Adipocyte (in vitro differentiated cells): Measurements from ENCODE around the gene FASLG.

ENCODE experiments used
- DNase-seq: peaks from one replicate; pipeline ENCODE4 v3.0.0-alpha.2; 2015; ENCODE audit warnings: low read depth
- H3K27me3 ChIP-seq: replicated peaks from 2 replicates; pipeline ENCODE4 v1.7.0; 2013; ENCODE audit warnings: mild to moderate bottlenecking, low read length, moderate library complexity; ENCODE audit not compliant: control insufficient read depth, insufficient read depth
- H3K36me3 ChIP-seq: 2 replicates; pipeline ENCODE4 v1.7.0; 2013; ENCODE audit warnings: low read length, mild to moderate bottlenecking, moderate library complexity; ENCODE audit not compliant: control insufficient read depth, insufficient read depth, severe bottlenecking
- H3K4me1 ChIP-seq: 2 replicates; pipeline ENCODE4 v1.7.0; 2013; ENCODE audit warnings: mild to moderate bottlenecking, low read length, moderate library complexity; ENCODE audit not compliant: control insufficient read depth, insufficient read depth
- H3K4me3 ChIP-seq: 2 replicates; pipeline ENCODE4 v1.7.0; 2013; ENCODE audit warnings: mild to moderate bottlenecking, low read length, moderate library complexity
- H3K9ac ChIP-seq: 2 replicates; pipeline ENCODE4 v1.7.0; 2013; ENCODE audit warnings: mild to moderate bottlenecking, low read length, moderate library complexity
- H3K9me3 ChIP-seq: 2 replicates; pipeline ENCODE4 v1.7.0; 2013; ENCODE audit warnings: mild to moderate bottlenecking, low read length, moderate library complexity; ENCODE audit not compliant: control insufficient read depth

Gene FASLG

GRCh38 chr1:172629170-172629569 lies 29.7 kb upstream of the FASLG start:
- H3K4me1 ChIP-seq: peaks cover 9% of the 10 kb centered on the region
- H3K9ac ChIP-seq: no peak overlapping the region
- no peak overlapping the region for H3K4me3 ChIP-seq
- DNase-seq: no peak
- H3K27me3 ChIP-seq: no peaks in the 10 kb centered on the region
- H3K36me3 ChIP-seq: no peaks in the 10 kb centered on the region
- no peaks in the 10 kb centered on the region for H3K9me3 ChIP-seq

- no peak for DNase-seq
- H3K36me3 ChIP-seq: no peaks in the 10 kb centered on the region
- no peak overlapping the region for H3K9ac ChIP-seq
- H3K4me3 ChIP-seq: no peak overlapping the region
- no peaks in the 10 kb centered on the region for H3K9me3 ChIP-seq
- no peaks in the 10 kb centered on the region for H3K27me3 ChIP-seq
- H3K4me1 ChIP-seq: peaks cover 9% of the 10 kb centered on the region
Measured at GRCh38 chr1:172629638-172630037, 29.3 kb upstream of the FASLG start.

GRCh38 chr1:172630056-172630818 lies 28.7 kb upstream of the FASLG start:
- Histone ChIP-seq H3K36me3 (no peaks in the 10 kb centered on the region), H3K4me3 (no peak overlapping the region), H3K9ac (no peak overlapping the region), H3K27me3 (no peaks in the 10 kb centered on the region), H3K4me1 (peaks cover 9% of the 10 kb centered on the region), H3K9me3 (no peaks in the 10 kb centered on the region)
- DNase-seq: peak; percentile 28

GRCh38 chr1:172630868-172631267 lies 28.0 kb upstream of the FASLG start:
- H3K4me1 ChIP-seq: peaks cover 9% of the 10 kb centered on the region
- H3K36me3 ChIP-seq: no peaks in the 10 kb centered on the region
- H3K9me3 ChIP-seq: no peaks in the 10 kb centered on the region
- no peak for DNase-seq
- no peak overlapping the region for H3K4me3 ChIP-seq
- no peak overlapping the region for H3K9ac ChIP-seq
- H3K27me3 ChIP-seq: no peaks in the 10 kb centered on the region

DNA sequence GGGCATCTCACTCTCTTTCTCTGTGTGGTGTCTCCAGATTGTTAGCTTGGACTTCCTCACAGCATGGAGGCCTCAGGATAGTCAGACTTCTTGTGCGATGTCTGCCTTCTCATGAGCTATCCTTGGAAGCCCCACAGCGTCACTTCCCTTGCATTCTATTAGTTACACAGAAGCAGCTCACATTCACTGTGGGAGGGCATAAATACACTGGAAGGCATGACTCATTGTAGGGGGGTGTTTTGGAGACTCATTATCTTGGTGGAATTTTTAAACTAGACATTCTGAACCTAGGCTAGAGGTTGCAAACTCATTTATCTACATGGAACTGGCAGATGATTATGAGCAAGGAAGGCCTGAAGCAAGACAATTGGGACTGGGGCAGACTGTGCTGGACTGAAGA lies 21.4 kb upstream of the FASLG start:
- H3K9me3 ChIP-seq: peaks cover 6% of the 10 kb centered on the region
- H3K36me3 ChIP-seq: no peaks in the 10 kb centered on the region
- H3K4me1 ChIP-seq: peaks cover 13% of the 10 kb centered on the region
- no peak overlapping the region for H3K4me3 ChIP-seq
- H3K27me3 ChIP-seq: no peaks in the 10 kb centered on the region
- peak; percentile 19 for DNase-seq
- H3K9ac ChIP-seq: no peak overlapping the region

DNA sequence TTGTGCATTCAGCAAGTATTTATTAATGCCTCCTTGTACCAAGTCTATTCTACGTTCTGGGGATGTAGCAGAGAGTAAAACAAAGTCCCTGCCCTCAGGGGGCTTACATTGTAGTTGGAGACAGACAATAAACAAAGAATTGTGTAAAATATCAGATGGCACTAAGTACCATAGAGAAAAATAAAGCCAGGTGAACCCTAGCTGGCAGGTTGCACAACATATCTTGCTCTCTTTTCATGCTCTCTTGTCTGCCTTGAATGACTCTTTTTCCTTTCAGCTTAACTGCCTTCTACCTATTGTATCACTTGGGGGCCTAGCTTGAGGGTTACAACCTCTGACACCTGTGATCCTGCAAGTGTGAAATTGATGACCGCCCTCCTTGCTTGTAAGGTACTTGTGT lies 20.7 kb upstream of the FASLG start:
- H3K4me1 ChIP-seq: peaks cover 13% of the 10 kb centered on the region
- no peak overlapping the region for H3K9ac ChIP-seq
- no peak overlapping the region for H3K4me3 ChIP-seq
- no peaks in the 10 kb centered on the region for H3K27me3 ChIP-seq
- DNase-seq: no peak
- no peaks in the 10 kb centered on the region for H3K36me3 ChIP-seq
- peaks cover 6% of the 10 kb centered on the region for H3K9me3 ChIP-seq

- Histone ChIP-seq H3K4me1 (peaks cover 13% of the 10 kb centered on the region), H3K27me3 (no peaks in the 10 kb centered on the region), H3K9ac (no peak overlapping the region), H3K36me3 (no peaks in the 10 kb centered on the region), H3K9me3 (peaks cover 6% of the 10 kb centered on the region), H3K4me3 (no peak overlapping the region)
- DNase-seq: peak; percentile 46
Measured at GRCh38 chr1:172638885-172639831, 19.7 kb upstream of the FASLG start.

DNA sequence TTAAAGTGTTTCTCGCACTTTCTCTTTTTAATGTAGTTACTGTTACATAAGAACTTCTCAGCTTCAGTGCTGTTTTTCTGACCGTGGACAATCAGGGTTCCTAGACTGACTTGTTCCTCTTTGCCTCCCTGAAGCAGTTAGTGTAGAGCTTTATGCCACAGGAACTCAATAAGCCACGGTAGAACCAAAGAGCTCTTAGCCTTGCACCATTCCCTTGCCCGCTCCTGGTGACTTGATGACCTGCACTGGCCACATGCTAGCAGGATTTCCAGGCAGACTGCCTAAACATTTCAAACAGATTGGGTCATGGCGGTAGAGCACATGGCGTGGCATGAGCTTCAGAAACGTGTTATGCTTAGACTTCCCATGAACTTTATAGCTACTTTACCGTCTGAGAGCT lies 18.8 kb upstream of the FASLG start:
- DNase-seq: no peak
- Histone ChIP-seq H3K4me3 (no peak overlapping the region), H3K9ac (no peak overlapping the region), H3K9me3 (peaks cover 6% of the 10 kb centered on the region), H3K27me3 (no peaks in the 10 kb centered on the region), H3K4me1 (peaks cover 13% of the 10 kb centered on the region), H3K36me3 (no peaks in the 10 kb centered on the region)

- peaks cover 13% of the 10 kb centered on the region for H3K4me1 ChIP-seq
- peaks cover 6% of the 10 kb centered on the region for H3K9me3 ChIP-seq
- no peak for DNase-seq
- H3K9ac ChIP-seq: no peak overlapping the region
- no peak overlapping the region for H3K4me3 ChIP-seq
- no peaks in the 10 kb centered on the region for H3K36me3 ChIP-seq
- H3K27me3 ChIP-seq: no peaks in the 10 kb centered on the region
Measured at GRCh38 chr1:172641492-172641891, 17.4 kb upstream of the FASLG start.

DNA sequence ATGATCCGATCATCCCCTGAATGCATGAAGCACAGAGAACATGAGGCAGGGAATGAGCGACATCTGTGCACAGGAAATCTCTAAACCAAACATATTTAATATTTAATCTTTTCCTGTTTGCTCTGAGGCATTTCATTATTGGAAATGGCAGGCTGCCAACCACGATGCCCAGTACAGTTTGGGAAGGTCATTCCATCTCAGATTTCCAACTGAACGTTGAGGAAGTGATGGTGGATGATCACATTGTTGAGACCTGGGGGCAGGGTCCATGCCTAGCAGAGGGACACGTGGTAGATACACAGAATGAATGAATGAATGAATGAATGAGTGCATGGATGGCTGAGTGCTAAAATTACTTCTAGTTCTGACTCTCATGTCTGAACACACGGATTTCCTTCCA lies 15.9 kb upstream of the FASLG start:
- Histone ChIP-seq H3K4me3 (no peak overlapping the region), H3K36me3 (no peaks in the 10 kb centered on the region), H3K27me3 (no peaks in the 10 kb centered on the region), H3K9ac (no peak overlapping the region), H3K4me1 (peaks cover 10% of the 10 kb centered on the region), H3K9me3 (no peaks in the 10 kb centered on the region)
- no peak for DNase-seq

GRCh38 chr1:172646653-172647052 lies 12.2 kb upstream of the FASLG start:
- Histone ChIP-seq H3K4me3 (no peak overlapping the region), H3K36me3 (no peaks in the 10 kb centered on the region), H3K27me3 (no peaks in the 10 kb centered on the region), H3K9me3 (no peaks in the 10 kb centered on the region), H3K9ac (no peak overlapping the region), H3K4me1 (no peaks in the 10 kb centered on the region)
- DNase-seq: no peak
